ENCODE measurements around the gene SH3GLB2. TPM values are rescaled to one million over a fixed set of nuclear protein-coding genes. Genes with fewer than 3 reads are reported as not detected.
"Not testable (repeated sequence)": the region's sequence is repeated elsewhere in the genome, so short reads cannot be mapped to it uniquely, and the experiment has no call there.

SH3GLB2 gene
- polyA plus RNA-seq, 2 of the 4 experiments (the other 2 are of a cell fraction), result 28.3 to 42.6 TPM

- no peak for TF ChIP-seq ZC3H11A (IDR thresholded peaks at IDR 0.05)
- TF ChIP-seq MAZ (IDR thresholded peaks at IDR 0.05; ENCODE audit: borderline replicate concordance, low read depth, low read length), result no peak
- no peak for TF ChIP-seq SREBF2 (IDR thresholded peaks at IDR 0.05)
- no peak for TF ChIP-seq ZNF302 (CRISPR knock-in tag; IDR thresholded peaks at IDR 0.05)
- no peak for TF ChIP-seq JUNB (IDR thresholded peaks at IDR 0.05)
- no peak for TF ChIP-seq HOXB13 (CRISPR knock-in tag; IDR thresholded peaks at IDR 0.05; ENCODE audit: low read depth)
- TF ChIP-seq CBX2 (IDR thresholded peaks at IDR 0.05; ENCODE audit: borderline replicate concordance, low read depth), result no peak
- no peak for TF ChIP-seq GATA3 (IDR thresholded peaks at IDR 0.05; ENCODE audit: borderline replicate concordance)
- no peak for TF ChIP-seq RARB (CRISPR knock-in tag; IDR thresholded peaks at IDR 0.05)
- no peak for TF ChIP-seq SMC3 (IDR thresholded peaks at IDR 0.05)
Observed at GRCh38 chr9:129036241-129036922, 8.3 kb upstream of the SH3GLB2 start, which contains the start of gene MIGA2 (continued).

GRCh38 chr9:129035838-129036237 is 7.7 kb upstream of the SH3GLB2 start:
- DNase-seq (ENCODE audit: low read depth in 1 of 2, low spot score in 1 of 2); H3K9me3 ChIP-seq; FAIRE-seq: not testable (repeated sequence)
- Histone ChIP-seq H3K27ac (peak overlapping the region; percentile 72 to 90), H3K4me1 (peaks cover 14% of the 10 kb centered on the region; the same call in 1 of the 3 replicates), H3K4me3 (peak overlapping the region; percentile 36), H3K4me2 (peak overlapping the region; percentile 80)
- POLR2A ChIA-PET, result interaction anchor here (0.7 to 1.0 kb wide), 4 partner anchors 7 to 484 kb away, joined by 3 to 8 read pairs (median 4); partner anchors contain the start of genes DOLPP1 and SH3GLB2
- CTCF ChIA-PET, result interaction anchor here (0.6 to 2.2 kb wide), 3 partner anchors 29 to 589 kb away, joined by 3 to 7 read pairs (median 3); no protein-coding TSS in a partner anchor
- WGBS (ENCODE audit: missing lambda C conversion rate), result 44% methylated on average over 13 of the region's 13 CpGs
- ATAC-seq, result peak; percentile 47 to 48; a peak in 4 of 6 replicates

GRCh38 chr9:129033216-129033615 is 5.1 kb upstream of the SH3GLB2 start:
- TF ChIP-seq POLR2A (IDR thresholded peaks at IDR 0.05; ENCODE audit: low read length), result no peak
- no peak for TF ChIP-seq RARB (CRISPR knock-in tag; IDR thresholded peaks at IDR 0.05)
- TF ChIP-seq CHD2 (IDR thresholded peaks at IDR 0.05; ENCODE audit: low read length, partially characterized antibody), result no peak
- no peak for TF ChIP-seq FOSL2 (IDR thresholded peaks at IDR 0.05)
- TF ChIP-seq FOSL2 (CRISPR knock-in tag; IDR thresholded peaks at IDR 0.05), result no peak
- TF ChIP-seq GATA3 (IDR thresholded peaks at IDR 0.05; ENCODE audit: borderline replicate concordance), result no peak
- TF ChIP-seq BCL3 (IDR thresholded peaks at IDR 0.05), result no peak
- TF ChIP-seq BHLHE40 (IDR thresholded peaks at IDR 0.05; ENCODE audit: low read depth, low read length), result no peak
- TF ChIP-seq ESRRA (IDR thresholded peaks at IDR 0.05; ENCODE audit: borderline replicate concordance, low read length), result no peak
- no peak for TF ChIP-seq REST (IDR thresholded peaks at IDR 0.05)
- no peak for TF ChIP-seq HES2 (IDR thresholded peaks at IDR 0.05)
- no peak for TF ChIP-seq HOXB13 (CRISPR knock-in tag; IDR thresholded peaks at IDR 0.05; ENCODE audit: low read depth)
- Histone ChIP-seq H3K27ac (no peak overlapping the region), H3K4me2 (no peak overlapping the region), H3K4me3 (no peak overlapping the region), H3K4me1 (peaks cover 13% of the 10 kb centered on the region; the same call in 1 of the 3 replicates), H3K9me3 (no peaks in the 10 kb centered on the region)
- 95% methylated on average over 8 of the region's 8 CpGs for WGBS (ENCODE audit: missing lambda C conversion rate)
- no peak for FAIRE-seq
- no peak for ATAC-seq
- POLR2A ChIA-PET, result no interaction called here
- CTCF ChIA-PET, result interaction anchor here (0.7 to 1.1 kb wide), 3 partner anchors 27 to 301 kb away, joined by 3 read pairs; no protein-coding TSS in a partner anchor
- DNase-seq (ENCODE audit: low read depth in 1 of 2, low spot score in 1 of 2), result no peak
